ENCODE results near the gene LETM1.

Gene LETM1

GRCh38 chr4:1832690-1833089, 23.3 kb downstream of the LETM1 start:
- Histone ChIP-seq H4K91ac (ENCODE audit: low read depth, low read length) (no peak overlapping the region), H3K4me1 (ENCODE audit: control insufficient read depth in 1 of 2, insufficient read depth in 2 of 2, low read length in 2 of 2) (peaks cover 4 to 6% of the 10 kb centered on the region in 2 experiments), H3K4me2 (ENCODE audit: low read length) (no peak overlapping the region), H3K79me1 (ENCODE audit: low read length) (no peaks in the 10 kb centered on the region), H3K14ac (ENCODE audit: low read length) (no peak overlapping the region), H2AFZ (ENCODE audit: insufficient read depth, low read length, poor library complexity) (no peak overlapping the region), H4K8ac (ENCODE audit: low read depth, low read length) (no peak overlapping the region), H2AK5ac (ENCODE audit: low read length) (no peak overlapping the region), H2BK12ac (ENCODE audit: low read length) (no peak overlapping the region), H3K27ac (ENCODE audit: low read depth, low read length) (no peak overlapping the region), H3K23ac (ENCODE audit: low read length) (no peak overlapping the region), H3K9me3 (ENCODE audit: insufficient read depth, low read depth, low read length) (peaks cover 3% of the 10 kb centered on the region), H3K4me3 (ENCODE audit: low read depth, low read length) (no peak overlapping the region), H3K9ac (ENCODE audit: low read length) (no peak overlapping the region), H2BK5ac (ENCODE audit: low read depth, low read length, poor library complexity) (no peak overlapping the region), H3K4ac (ENCODE audit: low read depth, low read length) (no peak overlapping the region), H2BK120ac (ENCODE audit: insufficient read depth, low read length, poor library complexity) (no peak overlapping the region), H3K18ac (ENCODE audit: low read length) (no peak overlapping the region), H3K27me3 (ENCODE audit: insufficient read depth, low read length) (no peaks in the 10 kb centered on the region), H3K36me3 (ENCODE audit: control insufficient read depth in 1 of 2, insufficient read depth in 2 of 2, low read length in 2 of 2) (peaks cover 44 to 59% of the 10 kb centered on the region in 2 experiments), H4K12ac (ENCODE audit: low read depth, low read length) (no peak overlapping the region), H3K79me2 (ENCODE audit: control insufficient read depth, insufficient read depth, low read length, poor library complexity) (no peaks in the 10 kb centered on the region)
- no peak for DNase-seq
- no CpG with 5 or more reads among the region's 18 CpGs for WGBS (ENCODE audit: extremely low coverage, insufficient coverage, insufficient read length)

GRCh38 chr4:1831331-1831730, 24.6 kb downstream of the LETM1 start:
- H3K79me2 ChIP-seq (ENCODE audit: control insufficient read depth, insufficient read depth, low read length, poor library complexity) = no peaks in the 10 kb centered on the region
- DNase-seq = no peak
- no peak overlapping the region for H4K91ac ChIP-seq (ENCODE audit: low read depth, low read length)
- no peak overlapping the region for H3K23ac ChIP-seq (ENCODE audit: low read length)
- no peaks in the 10 kb centered on the region for H3K79me1 ChIP-seq (ENCODE audit: low read length)
- H3K14ac ChIP-seq (ENCODE audit: low read length) = no peak overlapping the region
- no peak overlapping the region for H4K12ac ChIP-seq (ENCODE audit: low read depth, low read length)
- H2BK5ac ChIP-seq (ENCODE audit: low read depth, low read length, poor library complexity) = no peak overlapping the region
- H4K8ac ChIP-seq (ENCODE audit: low read depth, low read length) = no peak overlapping the region
- no peak overlapping the region for H2BK12ac ChIP-seq (ENCODE audit: low read length)
- H3K9me3 ChIP-seq (ENCODE audit: insufficient read depth, low read depth, low read length) = peaks cover 3% of the 10 kb centered on the region
- no peak overlapping the region for H3K27ac ChIP-seq (ENCODE audit: low read depth, low read length)
- H3K36me3 ChIP-seq (ENCODE audit: control insufficient read depth in 1 of 2, insufficient read depth in 2 of 2, low read length in 2 of 2) = peaks cover 45 to 58% of the 10 kb centered on the region in 2 experiments
- no peak overlapping the region for H2BK120ac ChIP-seq (ENCODE audit: insufficient read depth, low read length, poor library complexity)
- no peak overlapping the region for H3K4me3 ChIP-seq (ENCODE audit: low read depth, low read length)
- no peak overlapping the region for H3K9ac ChIP-seq (ENCODE audit: low read length)
- H3K4ac ChIP-seq (ENCODE audit: low read depth, low read length) = no peak overlapping the region
- no peak overlapping the region for H3K18ac ChIP-seq (ENCODE audit: low read length)
- H3K27me3 ChIP-seq (ENCODE audit: insufficient read depth, low read length) = no peaks in the 10 kb centered on the region
- H2AK5ac ChIP-seq (ENCODE audit: low read length) = no peak overlapping the region
- no CpG with 5 or more reads among the region's 8 CpGs for WGBS (ENCODE audit: extremely low coverage, insufficient coverage, insufficient read length)
- H3K4me1 ChIP-seq (ENCODE audit: control insufficient read depth in 1 of 2, insufficient read depth in 2 of 2, low read length in 2 of 2) = peaks cover 4 to 6% of the 10 kb centered on the region in 2 experiments
- no peak overlapping the region for H2AFZ ChIP-seq (ENCODE audit: insufficient read depth, low read length, poor library complexity)
- no peak overlapping the region for H3K4me2 ChIP-seq (ENCODE audit: low read length)

- Histone ChIP-seq H4K91ac (ENCODE audit: low read depth, low read length) (no peak overlapping the region), H3K9ac (ENCODE audit: low read length) (no peak overlapping the region), H4K8ac (ENCODE audit: low read depth, low read length) (no peak overlapping the region), H2BK5ac (ENCODE audit: low read depth, low read length, poor library complexity) (no peak overlapping the region), H3K4me1 (ENCODE audit: control insufficient read depth in 1 of 2, insufficient read depth in 2 of 2, low read length in 2 of 2) (peaks cover 4 to 6% of the 10 kb centered on the region in 2 experiments), H2BK120ac (ENCODE audit: insufficient read depth, low read length, poor library complexity) (no peak overlapping the region), H3K4me3 (ENCODE audit: low read depth, low read length) (no peak overlapping the region), H2BK12ac (ENCODE audit: low read length) (no peak overlapping the region), H3K79me2 (ENCODE audit: control insufficient read depth, insufficient read depth, low read length, poor library complexity) (no peaks in the 10 kb centered on the region), H3K4ac (ENCODE audit: low read depth, low read length) (no peak overlapping the region), H3K27me3 (ENCODE audit: insufficient read depth, low read length) (no peaks in the 10 kb centered on the region), H3K9me3 (ENCODE audit: insufficient read depth, low read depth, low read length) (peaks cover 3% of the 10 kb centered on the region), H3K36me3 (ENCODE audit: control insufficient read depth in 1 of 2, insufficient read depth in 2 of 2, low read length in 2 of 2) (peaks cover 44 to 57% of the 10 kb centered on the region in 2 experiments), H4K12ac (ENCODE audit: low read depth, low read length) (no peak overlapping the region), H3K23ac (ENCODE audit: low read length) (no peak overlapping the region), H3K4me2 (ENCODE audit: low read length) (no peak overlapping the region), H3K18ac (ENCODE audit: low read length) (no peak overlapping the region), H2AFZ (ENCODE audit: insufficient read depth, low read length, poor library complexity) (no peak overlapping the region), H2AK5ac (ENCODE audit: low read length) (no peak overlapping the region), H3K79me1 (ENCODE audit: low read length) (no peaks in the 10 kb centered on the region), H3K14ac (ENCODE audit: low read length) (no peak overlapping the region), H3K27ac (ENCODE audit: low read depth, low read length) (no peak overlapping the region)
- DNase-seq = no peak
- WGBS (ENCODE audit: extremely low coverage, insufficient coverage, insufficient read length) = no CpG with 5 or more reads among the region's 8 CpGs
These were observed 25.2 kb downstream of the LETM1 start for GRCh38 chr4:1830642-1831228.

GRCh38 chr4:1830234-1830633, 25.7 kb downstream of the LETM1 start:
- no peak overlapping the region for H2BK5ac ChIP-seq (ENCODE audit: low read depth, low read length, poor library complexity)
- H3K79me2 ChIP-seq (ENCODE audit: control insufficient read depth, insufficient read depth, low read length, poor library complexity) = no peaks in the 10 kb centered on the region
- H2AFZ ChIP-seq (ENCODE audit: insufficient read depth, low read length, poor library complexity) = no peak overlapping the region
- H3K14ac ChIP-seq (ENCODE audit: low read length) = no peak overlapping the region
- no CpG with 5 or more reads among the region's 3 CpGs for WGBS (ENCODE audit: extremely low coverage, insufficient coverage, insufficient read length)
- no peak overlapping the region for H3K27ac ChIP-seq (ENCODE audit: low read depth, low read length)
- H3K4me2 ChIP-seq (ENCODE audit: low read length) = no peak overlapping the region
- no peak overlapping the region for H2AK5ac ChIP-seq (ENCODE audit: low read length)
- DNase-seq = no peak
- no peak overlapping the region for H4K12ac ChIP-seq (ENCODE audit: low read depth, low read length)
- peaks cover 4 to 5% of the 10 kb centered on the region in 2 experiments for H3K4me1 ChIP-seq (ENCODE audit: control insufficient read depth in 1 of 2, insufficient read depth in 2 of 2, low read length in 2 of 2)
- no peak overlapping the region for H2BK12ac ChIP-seq (ENCODE audit: low read length)
- H3K4me3 ChIP-seq (ENCODE audit: low read depth, low read length) = no peak overlapping the region
- no peak overlapping the region for H4K91ac ChIP-seq (ENCODE audit: low read depth, low read length)
- no peak overlapping the region for H2BK120ac ChIP-seq (ENCODE audit: insufficient read depth, low read length, poor library complexity)
- H3K23ac ChIP-seq (ENCODE audit: low read length) = no peak overlapping the region
- no peak overlapping the region for H3K9ac ChIP-seq (ENCODE audit: low read length)
- H3K9me3 ChIP-seq (ENCODE audit: insufficient read depth, low read depth, low read length) = peaks cover 3% of the 10 kb centered on the region
- no peaks in the 10 kb centered on the region for H3K79me1 ChIP-seq (ENCODE audit: low read length)
- no peak overlapping the region for H3K4ac ChIP-seq (ENCODE audit: low read depth, low read length)
- no peak overlapping the region for H4K8ac ChIP-seq (ENCODE audit: low read depth, low read length)
- H3K36me3 ChIP-seq (ENCODE audit: control insufficient read depth in 1 of 2, insufficient read depth in 2 of 2, low read length in 2 of 2) = peaks cover 46 to 58% of the 10 kb centered on the region in 2 experiments
- no peak overlapping the region for H3K18ac ChIP-seq (ENCODE audit: low read length)
- no peaks in the 10 kb centered on the region for H3K27me3 ChIP-seq (ENCODE audit: insufficient read depth, low read length)
